Measurements from ENCODE around the gene STOML1.

GRCh38 chr15:73979636-73980035 lies 12.5 kb downstream of the STOML1 start:
- no peak for TF ChIP-seq EP300 (IDR thresholded peaks at IDR 0.05)
- no peak for TF ChIP-seq POLR2A (IDR thresholded peaks at IDR 0.05)
